Lower leg skin (tissue), 3 donors: ENCODE data around the gene ACY1.

ENCODE experiments used
- POLR2A ChIP-seq, 2 donors: fragments of 450-650 bp; IDR thresholded peaks; one replicate each; pipeline ENCODE4 v1.6.1; 2016 to 2017; ENCODE audit warnings: antibody characterized with exemption in 2 of 2, mild to moderate bottlenecking in 1 of 2, moderate library complexity in 1 of 2
- TF ChIP-seq, protein P1 (sequence below), 3 donors: fragments of 450-650 bp; IDR thresholded peaks; one replicate each; pipeline ENCODE4 v1.5.1; 2016; ENCODE audit warnings: antibody characterized with exemption in 3 of 3, mild to moderate bottlenecking in 3 of 3, moderate library complexity in 2 of 3

DNA sequence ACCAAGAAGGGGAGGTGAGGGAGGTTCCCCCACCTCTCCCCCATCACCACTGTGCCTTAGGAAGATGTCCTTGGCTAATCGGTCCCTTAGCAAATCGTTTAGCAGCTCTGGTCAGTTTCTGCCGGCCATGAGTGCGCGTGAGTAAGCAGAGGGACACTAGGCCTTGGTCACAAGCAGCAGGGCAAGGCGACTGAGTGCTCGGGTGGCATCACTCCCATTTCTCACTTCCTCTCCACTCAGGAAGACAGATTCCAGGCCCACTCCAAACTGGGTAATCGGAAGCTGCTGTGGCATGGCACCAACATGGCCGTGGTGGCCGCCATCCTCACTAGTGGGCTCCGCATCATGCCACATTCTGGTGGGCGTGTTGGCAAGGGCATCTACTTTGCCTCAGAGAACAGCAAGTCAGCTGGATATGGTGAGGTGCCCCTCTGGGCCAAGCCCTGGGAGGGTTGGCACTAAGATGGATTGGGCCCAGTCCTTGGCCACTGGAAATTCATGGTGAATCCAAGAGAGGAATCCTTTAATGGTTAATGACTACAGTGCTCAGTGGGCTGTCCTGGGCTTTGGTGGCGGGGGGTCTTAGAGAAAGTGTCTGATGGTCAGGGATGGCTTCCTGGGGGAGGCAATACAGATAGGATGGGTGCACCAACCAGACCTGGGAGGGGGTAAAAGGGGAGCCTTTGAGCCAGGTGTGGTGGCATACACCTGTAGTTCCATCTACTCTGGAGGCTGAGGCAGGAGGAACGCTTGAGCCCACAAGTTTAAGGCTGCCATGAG, 37.2 kb upstream of the ACY1 start:
- TF ChIP-seq, protein P1, sequence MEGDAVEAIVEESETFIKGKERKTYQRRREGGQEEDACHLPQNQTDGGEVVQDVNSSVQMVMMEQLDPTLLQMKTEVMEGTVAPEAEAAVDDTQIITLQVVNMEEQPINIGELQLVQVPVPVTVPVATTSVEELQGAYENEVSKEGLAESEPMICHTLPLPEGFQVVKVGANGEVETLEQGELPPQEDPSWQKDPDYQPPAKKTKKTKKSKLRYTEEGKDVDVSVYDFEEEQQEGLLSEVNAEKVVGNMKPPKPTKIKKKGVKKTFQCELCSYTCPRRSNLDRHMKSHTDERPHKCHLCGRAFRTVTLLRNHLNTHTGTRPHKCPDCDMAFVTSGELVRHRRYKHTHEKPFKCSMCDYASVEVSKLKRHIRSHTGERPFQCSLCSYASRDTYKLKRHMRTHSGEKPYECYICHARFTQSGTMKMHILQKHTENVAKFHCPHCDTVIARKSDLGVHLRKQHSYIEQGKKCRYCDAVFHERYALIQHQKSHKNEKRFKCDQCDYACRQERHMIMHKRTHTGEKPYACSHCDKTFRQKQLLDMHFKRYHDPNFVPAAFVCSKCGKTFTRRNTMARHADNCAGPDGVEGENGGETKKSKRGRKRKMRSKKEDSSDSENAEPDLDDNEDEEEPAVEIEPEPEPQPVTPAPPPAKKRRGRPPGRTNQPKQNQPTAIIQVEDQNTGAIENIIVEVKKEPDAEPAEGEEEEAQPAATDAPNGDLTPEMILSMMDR (IDR thresholded peaks at IDR 0.05): no peak
- TF ChIP-seq POLR2A (IDR thresholded peaks at IDR 0.05): no peak
